ENCODE results near the gene C1orf21.
"Not testable (repeated sequence)": the region's sequence is repeated elsewhere in the genome, so short reads cannot be mapped to it uniquely, and the experiment has no call there.

C1orf21 gene

GRCh38 chr1:184386312-184387068, at the start of gene C1orf21:
TSS of gene C1orf21 (plus strand) at chr1:184387029. CDS start at chr1:184477510, 90,481 bp downstream.
- DNase-seq, result peak; percentile 71 to 94

GRCh38 chr1:184337865-184338264, 49.0 kb upstream of the C1orf21 start:
- not testable (repeated sequence) for DNase-seq

- no peak for DNase-seq
Observed at GRCh38 chr1:184340984-184341383, 45.8 kb upstream of the C1orf21 start.

GRCh38 chr1:184350573-184350972, 36.3 kb upstream of the C1orf21 start:
- no peak for DNase-seq

- no peak for DNase-seq
Observed at GRCh38 chr1:184351416-184351975, 35.3 kb upstream of the C1orf21 start.

- DNase-seq, result no peak
Observed at GRCh38 chr1:184352776-184353175, 34.1 kb upstream of the C1orf21 start.

GRCh38 chr1:184354719-184355118, 32.1 kb upstream of the C1orf21 start:
- no peak for DNase-seq

- no peak for DNase-seq
Observed at GRCh38 chr1:184356891-184357290, 29.9 kb upstream of the C1orf21 start.

- DNase-seq, result no peak
Observed at GRCh38 chr1:184358256-184358655, 28.6 kb upstream of the C1orf21 start.

- no peak for DNase-seq
Observed at GRCh38 chr1:184359909-184360308, 26.9 kb upstream of the C1orf21 start.

GRCh38 chr1:184362876-184363275, 24.0 kb upstream of the C1orf21 start:
- DNase-seq, result no peak

- DNase-seq, result no peak
Observed at GRCh38 chr1:184365699-184366098, 21.1 kb upstream of the C1orf21 start.

- DNase-seq, result no peak
Observed at GRCh38 chr1:184366997-184367396, 19.8 kb upstream of the C1orf21 start.

- DNase-seq, result no peak
Observed at GRCh38 chr1:184367427-184368038, 19.3 kb upstream of the C1orf21 start.

- no peak for DNase-seq
Observed at GRCh38 chr1:184368354-184368753, 18.5 kb upstream of the C1orf21 start.

GRCh38 chr1:184370850-184371249, 16.0 kb upstream of the C1orf21 start:
- DNase-seq, result no peak

GRCh38 chr1:184373155-184373554, 13.7 kb upstream of the C1orf21 start:
- DNase-seq, result no peak

- DNase-seq, result no peak
Observed at GRCh38 chr1:184376369-184376768, 10.5 kb upstream of the C1orf21 start.

GRCh38 chr1:184379111-184379752, 7.6 kb upstream of the C1orf21 start:
- no peak for DNase-seq

- no peak for DNase-seq
Observed at GRCh38 chr1:184380468-184380867, 6.4 kb upstream of the C1orf21 start.

- no peak for DNase-seq
Observed at GRCh38 chr1:184383772-184384323, 3.0 kb upstream of the C1orf21 start.

GRCh38 chr1:184385865-184386311, 941 bp upstream of the C1orf21 start:
- no peak for DNase-seq

- DNase-seq, result no peak
Observed at GRCh38 chr1:184387069-184387475, 243 bp downstream of the C1orf21 start.
